T-helper 1 cell treated with Interleukin-12 subunit alpha and Interleukin-12 subunit beta and Interleukin-4 antibody, amounts not matched to agents 30 μg/mL and 1 μg/mL, for 36 hours (primary cell): Measurements from ENCODE around the gene CPAMD8.

ENCODE experiments used
- H3K27ac Mint-ChIP-seq: one replicate; pipeline ENCODE4 v1.8.0; 2021; ENCODE audit warnings: mild to moderate bottlenecking, mixed read lengths
- H3K27me3 Mint-ChIP-seq: one replicate; pipeline ENCODE4 v1.8.0; 2021; ENCODE audit warnings: low read depth, mixed read lengths
- H3K36me3 Mint-ChIP-seq: one replicate; pipeline ENCODE4 v1.8.0; 2021; ENCODE audit warnings: low read depth, mixed read lengths
- H3K4me1 Mint-ChIP-seq: one replicate; pipeline ENCODE4 v1.8.0; 2021; ENCODE audit warnings: low read depth, mixed read lengths
- H3K4me3 Mint-ChIP-seq: one replicate; pipeline ENCODE4 v1.8.0; 2021; ENCODE audit warnings: mild to moderate bottlenecking, moderate library complexity, mixed read lengths
- H3K9me3 Mint-ChIP-seq: one replicate; pipeline ENCODE4 v1.8.0; 2021; ENCODE audit warnings: mixed read lengths

The CPAMD8 gene

GRCh38 chr19:16847430-16847829 lies 179.2 kb downstream of the CPAMD8 start:
- Mint-ChIP-seq H3K4me1 (peaks cover 2% of the 10 kb centered on the region), H3K4me3 (no peak overlapping the region), H3K36me3 (peaks cover 25% of the 10 kb centered on the region)

GRCh38 chr19:16846901-16847300 lies 179.7 kb downstream of the CPAMD8 start:
- no peak overlapping the region for H3K27ac Mint-ChIP-seq
- H3K4me3 Mint-ChIP-seq, result no peak overlapping the region
- H3K4me1 Mint-ChIP-seq, result peaks cover 2% of the 10 kb centered on the region
- no peaks in the 10 kb centered on the region for H3K27me3 Mint-ChIP-seq
- H3K9me3 Mint-ChIP-seq, result no peaks in the 10 kb centered on the region
- H3K36me3 Mint-ChIP-seq, result peaks cover 25% of the 10 kb centered on the region

More at GRCh38 chr19:16847430-16847829, 179.2 kb downstream of the CPAMD8 start:
- H3K9me3 Mint-ChIP-seq, result no peaks in the 10 kb centered on the region
- no peaks in the 10 kb centered on the region for H3K27me3 Mint-ChIP-seq
- no peak overlapping the region for H3K27ac Mint-ChIP-seq
